IMR-90 (cell line): ENCODE measurements around the gene KNL1. TPM values are rescaled to one million over a fixed set of nuclear protein-coding genes. Genes with fewer than 3 reads are reported as not detected.
A peak's percentile ranks its signal among the peaks of the same experiment; 100 is the strongest.

Experiments
- ATAC-seq: fragments of 200-7000 bp; cut with Tn5 transposase; 2 replicates; pipeline ENCODE4 v1.9.1; 2020; ENCODE audit warnings: low read depth, mild to moderate bottlenecking, moderate library complexity
- BruUV-seq: library from RNA; stranded (reverse); fragments of 400-500 nt; replicated peaks from 2 replicates; lab custom pipeline; 2021; lab: Mats Ljungman, UMichigan
- CTCF ChIA-PET: fragments of 300-600 bp; formaldehyde crosslinking; extraction: SDS; loops from one replicate; lab custom pipeline; 2021; ENCODE audit warnings: antibody characterized with exemption; lab: Yijun Ruan, JAX
- POLR2A ChIA-PET: fragments of 300-600 bp; sonication (Branson Sonifier 250); formaldehyde crosslinking; loops from one replicate; lab custom pipeline; 2022; ENCODE audit warnings: antibody characterized with exemption; ENCODE audit not compliant: unreplicated experiment; lab: Charles Lee
- DNase-seq: peaks from one replicate; pipeline ENCODE4 v3.0.0; 2013
- H2AFZ ChIP-seq: replicated peaks from 2 replicates; pipeline ENCODE3; 2013; ENCODE audit warnings: low read length, mild to moderate bottlenecking; ENCODE audit not compliant: poor library complexity
- H2AK5ac ChIP-seq: 2 replicates; pipeline ENCODE4 v1.6.1; 2013; ENCODE audit warnings: low read depth, low read length, inconsistent platforms
- H2AK9ac ChIP-seq: replicated peaks from 2 replicates; pipeline ENCODE3; 2013; ENCODE audit warnings: mild to moderate bottlenecking, low read depth, low read length, moderate library complexity; ENCODE audit not compliant: poor library complexity
- H2BK120ac ChIP-seq: 2 replicates; pipeline ENCODE4 v1.6.1; 2013; ENCODE audit warnings: low read depth, low read length, inconsistent platforms
- H2BK15ac ChIP-seq: 3 replicates; pipeline ENCODE4 v1.6.1; 2013; ENCODE audit warnings: low read depth, low read length, inconsistent platforms
- H2BK20ac ChIP-seq: 2 replicates; pipeline ENCODE4 v1.6.1; 2013; ENCODE audit warnings: low read depth, mild to moderate bottlenecking, inconsistent platforms, low read length, moderate library complexity
- H2BK5ac ChIP-seq: 2 replicates; pipeline ENCODE4 v1.6.1; 2013; ENCODE audit warnings: mild to moderate bottlenecking, low read depth, low read length, inconsistent platforms; ENCODE audit not compliant: poor library complexity, severe bottlenecking
- H3K14ac ChIP-seq: replicated peaks from 2 replicates; pipeline ENCODE4 v1.6.1; 2013; ENCODE audit warnings: low read depth, low read length, inconsistent platforms
- H3K18ac ChIP-seq: 2 replicates; pipeline ENCODE4 v1.6.1; 2013; ENCODE audit warnings: low read depth, low read length, control low read depth
- H3K23ac ChIP-seq: 2 replicates; pipeline ENCODE4 v1.6.1; 2013; ENCODE audit warnings: low read depth, low read length, inconsistent platforms
- H3K27ac ChIP-seq: 2 replicates; pipeline ENCODE4 v1.5.1; 2013; ENCODE audit warnings: mild to moderate bottlenecking, control low read depth, low read length; ENCODE audit not compliant: insufficient read depth
- H3K27me3 ChIP-seq: 2 replicates; pipeline ENCODE4 v1.6.1; 2013; ENCODE audit warnings: low read length; ENCODE audit not compliant: control insufficient read depth, insufficient read depth
- H3K36me3 ChIP-seq: 2 replicates; pipeline ENCODE4 v1.6.1; 2013; ENCODE audit warnings: low read length, mixed read lengths; ENCODE audit not compliant: control insufficient read depth, insufficient read depth
- H3K4ac ChIP-seq: 2 replicates; pipeline ENCODE4 v1.6.1; 2013; ENCODE audit warnings: low read depth, low read length, inconsistent platforms
- H3K4me1 ChIP-seq: 2 replicates; pipeline ENCODE4 v1.6.1; 2013; ENCODE audit warnings: low read length, mixed read lengths; ENCODE audit not compliant: control insufficient read depth, insufficient read depth
- H3K4me2 ChIP-seq: 2 replicates; pipeline ENCODE4 v1.6.1; 2013; ENCODE audit warnings: low read depth, mild to moderate bottlenecking, control low read depth, low read length, moderate library complexity
- H3K4me3 ChIP-seq: 2 replicates; pipeline ENCODE4 v1.5.1; 2013; ENCODE audit warnings: low read depth, mild to moderate bottlenecking, control low read depth, low read length, moderate library complexity; ENCODE audit not compliant: insufficient read depth
- H3K56ac ChIP-seq: 2 replicates; pipeline ENCODE4 v1.6.1; 2013; ENCODE audit warnings: low read length, inconsistent platforms; ENCODE audit not compliant: insufficient read depth; ENCODE audit errors: extremely low read depth
- H3K79me1 ChIP-seq, 2 experiments: 2 replicates each; pipeline ENCODE4 v1.6.1; 2013; ENCODE audit warnings: low read length in 2 of 2, inconsistent platforms in 1 of 2, low read depth in 1 of 2
- H3K9ac ChIP-seq: 2 replicates; pipeline ENCODE4 v1.6.1; 2013; ENCODE audit warnings: low read depth, low read length, control low read depth
- H3K9me1 ChIP-seq: 2 replicates; pipeline ENCODE4 v1.6.1; 2013; ENCODE audit warnings: low read length, inconsistent platforms; ENCODE audit not compliant: insufficient read depth
- H3K9me3 ChIP-seq: 2 replicates; pipeline ENCODE4 v1.6.1; 2013; ENCODE audit warnings: low read length; ENCODE audit not compliant: control insufficient read depth, insufficient read depth
- H4K20me1 ChIP-seq: 2 replicates; pipeline ENCODE4 v1.6.1; 2013; ENCODE audit warnings: low read length, inconsistent platforms; ENCODE audit not compliant: insufficient read depth
- H4K5ac ChIP-seq: 2 replicates; pipeline ENCODE4 v1.6.1; 2013; ENCODE audit warnings: mild to moderate bottlenecking, low read depth, low read length, control low read depth
- H4K8ac ChIP-seq, 2 experiments: 2 replicates each; pipeline ENCODE4 v1.6.1; 2013; ENCODE audit warnings: low read depth in 2 of 2, low read length in 2 of 2, control low read depth in 1 of 2, inconsistent platforms in 1 of 2
- H4K91ac ChIP-seq: 2 replicates; pipeline ENCODE4 v1.6.1; 2013; ENCODE audit warnings: low read depth, low read length, inconsistent platforms; ENCODE audit not compliant: insufficient read depth
- BHLHE40 ChIP-seq: fragments of 150-350 bp; IDR thresholded peaks from 2 replicates; pipeline ENCODE4 v1.6.1; 2016; ENCODE audit warnings: mild to moderate bottlenecking, low read depth, low read length
- CEBPB ChIP-seq: IDR thresholded peaks from 2 replicates; pipeline ENCODE4 v1.6.1; 2012; ENCODE audit warnings: low read depth, low read length, improper control_type of control experiment
- CTCF ChIP-seq: conservative IDR thresholded peaks from 2 replicates; pipeline ENCODE4 v1.5.1; 2012; ENCODE audit warnings: mild to moderate bottlenecking, low read depth, low read length, improper control_type of control experiment
- ELK1 ChIP-seq: fragments of 150-350 bp; IDR thresholded peaks from 2 replicates; pipeline ENCODE4 v1.6.1; 2016; ENCODE audit warnings: low read depth, mild to moderate bottlenecking, low read length, moderate library complexity, borderline replicate concordance
- FOS ChIP-seq: fragments of 150-350 bp; IDR thresholded peaks from 2 replicates; pipeline ENCODE4 v1.6.1; 2016; ENCODE audit warnings: low read depth, low read length
- MAFK ChIP-seq: IDR thresholded peaks from 2 replicates; pipeline ENCODE4 v1.6.1; 2012; ENCODE audit warnings: low read depth, low read length, improper control_type of control experiment
- MAZ ChIP-seq: IDR thresholded peaks from 2 replicates; pipeline ENCODE4 v1.6.1; 2012; ENCODE audit warnings: low read depth, mild to moderate bottlenecking, low read length, improper control_type of control experiment, moderate library complexity, borderline replicate concordance
- MXI1 ChIP-seq: IDR thresholded peaks from 2 replicates; pipeline ENCODE4 v1.6.1; 2012; ENCODE audit warnings: low read depth, mild to moderate bottlenecking, low read length, moderate library complexity, borderline replicate concordance
- NFE2L2 ChIP-seq: fragments of 150-350 bp; IDR thresholded peaks from 2 replicates; pipeline ENCODE4 v1.6.1; 2016; ENCODE audit warnings: low read depth, mild to moderate bottlenecking, low read length
- POLR2A ChIP-seq: IDR thresholded peaks from 2 replicates; pipeline ENCODE4 v1.6.1; 2012; ENCODE audit warnings: mild to moderate bottlenecking, low read depth, low read length
- RCOR1 ChIP-seq: IDR thresholded peaks from 2 replicates; pipeline ENCODE4 v1.6.1; 2012; ENCODE audit warnings: mild to moderate bottlenecking, low read length, improper control_type of control experiment; ENCODE audit not compliant: insufficient replicate concordance
- RFX5 ChIP-seq: IDR thresholded peaks from 2 replicates; pipeline ENCODE4 v1.8.0; 2012; ENCODE audit warnings: low read depth, mild to moderate bottlenecking, low read length, moderate library complexity
- SMC3 ChIP-seq: fragments of 150-350 bp; IDR thresholded peaks from 2 replicates; pipeline ENCODE4 v1.6.1; 2016; ENCODE audit warnings: low read depth, mild to moderate bottlenecking, antibody characterized with exemption, low read length, moderate library complexity
- USF2 ChIP-seq: fragments of 150-350 bp; IDR thresholded peaks from 2 replicates; pipeline ENCODE4 v1.6.1; 2017; ENCODE audit warnings: mild to moderate bottlenecking, antibody characterized with exemption, low read length, low read depth
- dilution Hi-C: fragments of 300-500 bp; cut with HindIII; formaldehyde crosslinking; loops from one replicate; pipeline ENCODE4 v1.14.3; 2018; ENCODE audit warnings: low sequenced_read_pairs; ENCODE audit not compliant: unreplicated experiment
- in situ Hi-C: fragments of 300-500 bp; cut with MboI; formaldehyde crosslinking; loops from 3 replicates; pipeline ENCODE4 v1.14.3; 2019; ENCODE audit warnings: low sequenced_read_pairs, inconsistent platforms, mixed read lengths
- intact Hi-C: fragments of 100-400 bp; cut with micrococcal nuclease; formaldehyde crosslinking; loops from 2 replicates; pipeline ENCODE4 v1.10.0; 2022
- polyA plus RNA-seq, 3 experiments: library from polyadenylated mRNA; depleted of rRNA; stranded (reverse); fragments of >200 nt; gene quantifications; 2 replicates each; pipeline ENCODE4 v1.2.3, GENCODE V29; 2012; ENCODE audit warnings: low replicate concordance in 1 of 3
- total RNA-seq: library from RNA; depleted of rRNA; stranded (reverse); fragments of >200 nt; gene quantifications from 2 replicates; pipeline ENCODE4 v1.2.3, GENCODE V29; 2012

The KNL1 gene
- total and polyA plus RNA-seq, 2 of the 4 experiments (the other 2 are of a cell fraction) = 3.1 to 25.1 TPM

- no peak overlapping the region for H3K18ac ChIP-seq
- no peak overlapping the region for H3K9ac ChIP-seq
- no peak overlapping the region for H2BK15ac ChIP-seq
- no peak overlapping the region for H2BK120ac ChIP-seq
- H4K8ac ChIP-seq = no peak overlapping the region
- CTCF ChIA-PET = interaction anchor here (0.5 kb wide), 1 partner anchor 174 kb away, joined by 3 read pairs; no protein-coding TSS in a partner anchor
- H3K4me1 ChIP-seq = no peaks in the 10 kb centered on the region
- POLR2A ChIA-PET = no interaction called here
- no peaks in the 10 kb centered on the region for H4K20me1 ChIP-seq
- ATAC-seq (no peak), DNase-seq (no peak)
- no peaks in the 10 kb centered on the region for H3K9me1 ChIP-seq
- no peak overlapping the region for H3K27ac ChIP-seq
- H3K4ac ChIP-seq = no peak overlapping the region
- intact Hi-C loops (no loop called here), dilution Hi-C loops (no loop called here), in situ Hi-C loops (no loop called here)
- no peak overlapping the region for H2AK9ac ChIP-seq
- H4K5ac ChIP-seq = no peak overlapping the region
- no peak overlapping the region for H4K91ac ChIP-seq
- H3K79me1 ChIP-seq = peaks cover 27 to 38% of the 10 kb centered on the region in 2 experiments
- H3K14ac ChIP-seq = no peak overlapping the region
- no TSS peak for BruUV-seq
- no peak overlapping the region for H2BK5ac ChIP-seq
- no peak overlapping the region for H3K4me2 ChIP-seq
- no peak overlapping the region for H3K4me3 ChIP-seq
- no peak overlapping the region for H3K23ac ChIP-seq
- no peaks in the 10 kb centered on the region for H3K36me3 ChIP-seq
- H2BK20ac ChIP-seq = no peak overlapping the region
- TF ChIP-seq FOS (no peak), USF2 (no peak), MAZ (no peak), CTCF (no peak), RFX5 (no peak), BHLHE40 (no peak), MAFK (no peak), RCOR1 (no peak), NFE2L2 (no peak), MXI1 (no peak), ELK1 (no peak), CEBPB (no peak), POLR2A (no peak), SMC3 (no peak)
- peak overlapping the region; percentile 44 for H2AFZ ChIP-seq
- H3K56ac ChIP-seq = no peak overlapping the region
- H3K9me3 ChIP-seq = no peaks in the 10 kb centered on the region
- no peaks in the 10 kb centered on the region for H3K27me3 ChIP-seq
- no peak overlapping the region for H2AK5ac ChIP-seq
Observed at GRCh38 chr15:40603935-40604334, 9.9 kb downstream of the KNL1 start.
